NB4 (cell line): ENCODE data around the gene ASIC3.

Source experiments
- DNase-seq: peaks from one replicate; pipeline ENCODE4 v3.0.0; 2010; ENCODE audit warnings: low read depth
- H3K4me3 ChIP-seq: one replicate; pipeline ENCODE4 v1.5.1; 2011; ENCODE audit warnings: mild to moderate bottlenecking, low read depth, low read length, moderate library complexity
- MYC ChIP-seq: IDR thresholded peaks from 2 replicates; pipeline ENCODE4 v1.6.1; 2011; ENCODE audit warnings: low read depth, low read length
- POLR2A ChIP-seq: IDR thresholded peaks from 2 replicates; pipeline ENCODE4 v1.6.1; 2011; ENCODE audit warnings: mild to moderate bottlenecking; ENCODE audit not compliant: insufficient read length; ENCODE audit errors: extremely low read depth
- TF ChIP-seq, protein P1 (sequence below): IDR thresholded peaks from one replicate; pipeline ENCODE4 v1.5.1; 2012; ENCODE audit warnings: low read depth, low read length
- TF ChIP-seq, protein P2 (sequence below): IDR thresholded peaks from 2 replicates; pipeline ENCODE4 v1.6.1; 2011; ENCODE audit warnings: low read depth, low read length

Gene ASIC3

DNA sequence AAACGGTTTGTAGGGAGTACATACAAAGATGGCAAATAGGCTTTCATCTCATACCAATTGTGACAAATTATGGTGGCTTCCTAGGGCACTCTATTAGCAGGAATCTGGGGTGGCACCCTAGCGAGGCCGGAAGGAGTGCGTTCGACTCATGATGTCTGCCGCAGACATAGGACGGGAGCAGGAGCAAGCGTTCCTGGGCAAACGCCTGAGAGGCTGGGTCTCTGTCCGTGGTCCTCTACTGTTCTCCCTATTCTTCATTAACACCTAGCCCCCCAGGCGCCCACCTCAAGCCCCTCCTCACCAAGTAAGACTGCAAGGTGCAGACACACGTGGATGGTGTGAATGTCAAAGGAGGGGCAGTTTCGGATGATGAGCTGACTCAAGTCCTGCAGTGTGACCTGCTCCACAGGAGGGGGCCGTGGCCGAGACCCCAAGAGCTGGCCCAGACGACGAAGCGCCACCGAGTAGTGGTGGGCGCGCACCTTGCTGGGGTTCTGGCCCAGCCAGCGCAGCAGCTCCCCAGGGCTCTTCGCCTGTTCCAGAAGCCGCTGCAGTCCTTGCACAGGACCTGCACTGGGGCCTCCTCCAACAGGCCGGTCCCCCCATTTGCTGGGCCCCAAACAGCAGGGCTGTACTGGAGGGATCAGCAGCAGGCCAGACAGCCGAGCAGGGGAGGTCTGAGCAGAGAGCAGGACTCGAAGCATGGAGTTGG lies 31.0 kb downstream of the ASIC3 start:
- H3K4me3 ChIP-seq, result peak overlapping the region; percentile 94
- TF ChIP-seq POLR2A, result no peak
- TF ChIP-seq MYC, result no peak
- TF ChIP-seq, protein P1, sequence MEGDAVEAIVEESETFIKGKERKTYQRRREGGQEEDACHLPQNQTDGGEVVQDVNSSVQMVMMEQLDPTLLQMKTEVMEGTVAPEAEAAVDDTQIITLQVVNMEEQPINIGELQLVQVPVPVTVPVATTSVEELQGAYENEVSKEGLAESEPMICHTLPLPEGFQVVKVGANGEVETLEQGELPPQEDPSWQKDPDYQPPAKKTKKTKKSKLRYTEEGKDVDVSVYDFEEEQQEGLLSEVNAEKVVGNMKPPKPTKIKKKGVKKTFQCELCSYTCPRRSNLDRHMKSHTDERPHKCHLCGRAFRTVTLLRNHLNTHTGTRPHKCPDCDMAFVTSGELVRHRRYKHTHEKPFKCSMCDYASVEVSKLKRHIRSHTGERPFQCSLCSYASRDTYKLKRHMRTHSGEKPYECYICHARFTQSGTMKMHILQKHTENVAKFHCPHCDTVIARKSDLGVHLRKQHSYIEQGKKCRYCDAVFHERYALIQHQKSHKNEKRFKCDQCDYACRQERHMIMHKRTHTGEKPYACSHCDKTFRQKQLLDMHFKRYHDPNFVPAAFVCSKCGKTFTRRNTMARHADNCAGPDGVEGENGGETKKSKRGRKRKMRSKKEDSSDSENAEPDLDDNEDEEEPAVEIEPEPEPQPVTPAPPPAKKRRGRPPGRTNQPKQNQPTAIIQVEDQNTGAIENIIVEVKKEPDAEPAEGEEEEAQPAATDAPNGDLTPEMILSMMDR, result no peak
- TF ChIP-seq, protein P2, sequence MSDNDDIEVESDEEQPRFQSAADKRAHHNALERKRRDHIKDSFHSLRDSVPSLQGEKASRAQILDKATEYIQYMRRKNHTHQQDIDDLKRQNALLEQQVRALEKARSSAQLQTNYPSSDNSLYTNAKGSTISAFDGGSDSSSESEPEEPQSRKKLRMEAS, result no peak
- DNase-seq, result no peak

DNA sequence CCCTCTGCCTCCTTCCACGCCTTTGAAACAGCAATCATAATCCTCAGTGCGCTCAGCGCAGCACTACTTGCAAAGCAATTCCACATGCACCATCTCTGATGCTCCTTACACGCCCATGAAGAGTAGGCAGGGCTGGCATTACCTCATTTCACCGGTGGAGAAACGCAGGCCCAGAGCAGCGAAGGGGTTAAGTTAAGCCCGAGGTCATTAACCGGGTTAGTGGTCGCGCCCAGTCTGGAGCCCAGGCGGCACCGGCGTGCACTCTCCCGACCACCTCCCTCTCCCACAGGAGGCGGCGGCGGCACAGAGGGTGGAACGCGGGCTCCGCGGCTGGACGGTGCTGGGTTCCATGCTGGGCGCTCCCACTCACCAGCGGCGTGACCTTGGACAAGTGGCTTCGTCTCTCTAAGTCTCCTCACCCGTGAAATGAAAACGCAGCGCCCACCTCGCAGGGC lies 31.8 kb downstream of the ASIC3 start:
- TF ChIP-seq, protein P2, result no peak
- TF ChIP-seq, protein P1, result no peak
- no peak for TF ChIP-seq POLR2A
- TF ChIP-seq MYC, result no peak
- H3K4me3 ChIP-seq, result peak overlapping the region; percentile 94
- DNase-seq, result peak; percentile 64

DNA sequence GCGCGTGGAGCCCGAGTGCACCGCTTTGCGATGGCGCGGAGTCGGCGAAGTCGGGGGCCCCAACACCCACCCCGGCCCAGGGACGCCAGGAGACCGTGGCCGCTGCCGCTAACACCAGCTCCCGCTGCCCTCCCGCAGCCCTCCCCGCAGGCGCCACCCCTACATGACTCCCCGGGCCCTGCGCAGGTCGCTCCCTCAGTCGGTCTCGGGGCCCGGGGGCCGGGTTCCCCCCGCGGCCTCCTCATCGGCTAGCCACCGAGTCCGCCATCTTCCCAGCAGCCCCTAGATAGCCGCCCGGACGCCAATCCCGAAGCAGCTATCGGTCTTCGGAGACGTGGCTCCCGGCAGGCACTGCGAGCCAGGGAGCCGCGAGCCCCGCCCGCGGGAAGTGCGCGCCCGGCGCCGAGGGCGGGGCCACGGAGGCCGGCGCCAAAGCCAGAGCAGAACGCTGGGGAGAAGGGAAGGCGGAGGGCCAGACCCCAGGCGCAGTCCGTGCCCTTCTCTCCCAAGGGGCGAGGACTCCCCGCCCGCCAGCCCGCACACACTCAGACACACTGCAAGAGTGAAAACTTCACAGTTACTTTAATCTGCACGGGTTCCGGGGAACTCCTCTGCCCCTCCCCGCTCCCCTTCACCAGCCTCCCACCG lies 32.3 kb downstream of the ASIC3 start, which contains the start of gene FASTK:
Gene FASTK (minus strand): TSS at position 288 of the 648 bp plus-strand sequence. CDS start 43 bp downstream, at position 245.
- DNase-seq, result peak; percentile 95
- peak; percentile 70 for TF ChIP-seq MYC
- TF ChIP-seq POLR2A, result peak; percentile 86
- TF ChIP-seq, protein P1, result no peak
- TF ChIP-seq, protein P2, result 0 out of 2 replicates have a peak, but pooled peaks have one; percentile 48
- peak within 1 kb of the TSS; percentile 94 for H3K4me3 ChIP-seq

DNA sequence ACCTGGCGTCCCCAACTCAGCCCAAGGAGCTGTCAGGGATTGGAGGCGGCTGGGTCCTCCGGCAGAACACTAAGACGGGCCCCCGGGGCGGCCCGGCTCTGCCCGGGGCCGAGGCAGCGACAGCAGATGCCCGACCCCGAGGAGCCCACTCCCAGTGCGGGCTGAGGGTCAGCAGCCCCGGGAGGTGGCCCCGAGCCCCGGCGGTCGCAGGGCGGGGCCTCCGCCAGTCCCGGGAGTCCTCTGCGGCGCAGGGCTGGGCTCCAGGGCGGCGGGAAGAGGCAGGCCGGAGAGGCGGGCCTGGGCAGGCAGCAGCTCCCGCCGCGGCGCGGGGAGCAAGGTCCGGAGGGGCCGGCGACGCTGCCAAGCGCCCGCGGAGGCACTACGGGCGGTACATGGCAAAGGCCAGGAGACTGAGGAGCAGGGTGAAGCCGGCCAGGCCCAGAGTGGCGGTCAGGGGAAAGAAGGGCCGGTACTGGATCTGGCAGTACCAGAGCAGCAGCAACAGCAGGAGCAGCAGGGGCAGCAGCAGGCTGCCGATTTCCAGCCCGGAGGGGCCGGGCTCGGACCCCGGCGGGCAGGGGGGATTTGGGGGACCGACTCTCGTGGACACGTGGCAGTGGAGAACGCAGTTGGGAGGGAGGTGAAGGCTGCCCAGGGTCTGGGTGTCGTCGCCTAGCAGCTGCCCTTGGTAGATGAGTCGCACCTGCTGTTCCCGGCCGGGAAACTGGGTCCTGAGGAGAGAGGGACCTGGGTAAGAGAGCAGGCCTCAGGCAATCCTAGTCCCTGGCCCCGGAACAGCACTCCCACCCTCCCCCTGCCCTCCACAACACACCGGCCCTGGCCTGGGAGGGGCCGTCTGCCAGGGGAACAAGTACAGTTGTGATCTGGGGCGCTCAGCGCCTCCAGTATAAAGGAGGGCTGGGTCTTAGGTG lies 33.1 kb downstream of the ASIC3 start:
- DNase-seq, result peak; percentile 66
- TF ChIP-seq, protein P2, result no peak
- TF ChIP-seq, protein P1, result no peak
- TF ChIP-seq POLR2A, result no peak
- TF ChIP-seq MYC, result no peak
- peak overlapping the region; percentile 60 for H3K4me3 ChIP-seq
